Natural killer cell (primary cell): ENCODE data around the gene CD109. TPM values are rescaled to one million over a fixed set of nuclear protein-coding genes. Genes with fewer than 3 reads are reported as not detected.

Source experiments
- ATAC-seq, 3 donors: fragments of 150-1000 bp in 2 of 3; fragments of 200-7000 bp in 1 of 3; cut with Tn5 transposase; 1 replicate in 1 of 3; 2 replicates in 2 of 3; pipeline ENCODE4 v1.10.0; 2021; ENCODE audit warnings: mild to moderate bottlenecking in 2 of 3, moderate library complexity in 2 of 3
- DNase-seq, 2 donors: peaks; one replicate each; pipeline versions ENCODE4 v3.0.0 to v3.0.0-alpha.2; 2013 to 2021; ENCODE audit warnings: mixed read lengths in 1 of 2
- H3K27ac ChIP-seq: one replicate; pipeline ENCODE4 v1.5.1; 2013; ENCODE audit warnings: mild to moderate bottlenecking, low read length
- H3K27me3 ChIP-seq: one replicate; pipeline ENCODE4 v1.6.1; 2013; ENCODE audit warnings: low read length; ENCODE audit not compliant: control insufficient read depth, insufficient read depth
- H3K36me3 ChIP-seq: one replicate; pipeline ENCODE4 v1.6.1; 2013; ENCODE audit warnings: low read length; ENCODE audit not compliant: control insufficient read depth, insufficient read depth
- H3K4me1 ChIP-seq: one replicate; pipeline ENCODE4 v1.6.1; 2013; ENCODE audit warnings: low read length; ENCODE audit not compliant: control insufficient read depth, insufficient read depth
- H3K4me3 ChIP-seq: one replicate; pipeline ENCODE4 v1.5.1; 2013; ENCODE audit warnings: low read length
- H3K9me3 ChIP-seq: one replicate; pipeline ENCODE4 v1.6.1; 2013; ENCODE audit warnings: low read length; ENCODE audit not compliant: control insufficient read depth, insufficient read depth
- H3K27ac Mint-ChIP-seq, 2 donors: one replicate each; pipeline ENCODE4 v1.8.0; 2022; ENCODE audit warnings: mild to moderate bottlenecking in 2 of 2, mixed read lengths in 2 of 2, moderate library complexity in 1 of 2
- H3K27me3 Mint-ChIP-seq, 2 donors: one replicate each; pipeline ENCODE4 v1.8.0; 2022; ENCODE audit warnings: low read depth in 2 of 2, mixed read lengths in 2 of 2
- H3K36me3 Mint-ChIP-seq: one replicate; pipeline ENCODE4 v1.8.0; 2022; ENCODE audit warnings: mixed read lengths
- H3K4me1 Mint-ChIP-seq, 2 donors: one replicate each; pipeline ENCODE4 v1.8.0; 2022; ENCODE audit warnings: mixed read lengths in 2 of 2
- H3K4me3 Mint-ChIP-seq: one replicate; pipeline ENCODE4 v1.8.0; 2022; ENCODE audit warnings: mild to moderate bottlenecking, moderate library complexity, mixed read lengths
- H3K9me3 Mint-ChIP-seq, 2 donors: one replicate each; pipeline ENCODE4 v1.8.0; 2022; ENCODE audit warnings: mixed read lengths in 2 of 2
- CTCF ChIP-seq: fragments of 200-600 bp; IDR thresholded peaks from one replicate; pipeline ENCODE4 v1.8.0; 2022; ENCODE audit warnings: antibody characterized with exemption
- WGBS: methylation state at CpG from one replicate; pipeline ENCODE4 v1.1.7; 2013; ENCODE audit warnings: missing lambda C conversion rate; ENCODE audit not compliant: insufficient coverage; 5-methylcytosine and 5-hydroxymethylcytosine counted together
- intact Hi-C: fragments of 100-400 bp; cut with micrococcal nuclease; formaldehyde crosslinking; loops from one replicate; pipeline ENCODE4 v1.14.2; 2022
- total RNA-seq, 4 donors: library from RNA; stranded (reverse); fragments of 120-200 nt in 1 of 4; gene quantifications; one replicate each; pipeline versions ENCODE4 v1.2.3 to v1.2.4, GENCODE V29; 2013 to 2022

Gene CD109
- total RNA-seq, 3 donors from 2014 or later (not counting 1 experiment from before 2014, with no cell fraction given): 0.24 to 0.88 (median 0.83) TPM

- Mint-ChIP-seq H3K9me3 (no peaks in the 10 kb centered on the region), H3K27ac (no peak overlapping the region), H3K4me1 (no peaks in the 10 kb centered on the region), H3K36me3 (no peaks in the 10 kb centered on the region), H3K4me3 (no peak overlapping the region), H3K27me3 (peaks cover 0 to 3% of the 10 kb centered on the region in 2 donors)
- Histone ChIP-seq H3K9me3 (no peaks in the 10 kb centered on the region), H3K36me3 (no peaks in the 10 kb centered on the region), H3K4me3 (no peak overlapping the region), H3K27me3 (no peaks in the 10 kb centered on the region), H3K4me1 (no peaks in the 10 kb centered on the region), H3K27ac (no peak overlapping the region)
- ATAC-seq: no peak
- DNase-seq: no peak
- intact Hi-C loops: no loop called here
- TF ChIP-seq CTCF: no peak
These were observed 83.9 kb downstream of the CD109 start for GRCh38 chr6:73779943-73780342.

DNA sequence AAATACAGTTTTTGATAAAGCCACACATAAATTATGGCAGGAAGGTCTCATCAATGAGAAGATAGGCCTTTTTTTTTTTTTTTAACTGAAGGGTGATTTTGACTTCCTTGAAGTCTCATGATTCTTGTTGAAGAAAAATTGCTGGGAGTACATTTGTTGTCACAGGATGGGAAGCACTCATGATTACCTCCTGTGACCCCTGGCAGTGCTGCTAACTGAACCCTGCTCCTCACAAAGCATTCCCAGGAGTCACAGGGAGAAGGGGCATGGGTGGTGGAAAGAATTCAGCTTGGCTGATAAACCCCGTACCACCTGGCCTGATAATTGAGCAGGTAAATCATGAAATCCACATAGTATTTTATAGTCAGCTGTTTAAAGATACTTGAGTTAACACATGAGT lies 86.9 kb downstream of the CD109 start:
- WGBS: 100% methylated on average over 1 of the region's 1 CpG
- DNase-seq: no peak
- H3K27me3 Mint-ChIP-seq: peaks cover 0 to 3% of the 10 kb centered on the region in 2 donors
- ATAC-seq: no peak
- Histone ChIP-seq H3K4me3 (no peak overlapping the region), H3K27ac (no peak overlapping the region), H3K36me3 (no peaks in the 10 kb centered on the region), H3K27me3 (no peaks in the 10 kb centered on the region), H3K4me1 (no peaks in the 10 kb centered on the region), H3K9me3 (no peaks in the 10 kb centered on the region)
- H3K4me1 Mint-ChIP-seq: no peaks in the 10 kb centered on the region
- intact Hi-C loops: no loop called here
- no peaks in the 10 kb centered on the region for H3K36me3 Mint-ChIP-seq
- H3K4me3 Mint-ChIP-seq: no peak overlapping the region
- no peak for TF ChIP-seq CTCF
- no peaks in the 10 kb centered on the region for H3K9me3 Mint-ChIP-seq
- no peak overlapping the region for H3K27ac Mint-ChIP-seq

DNA sequence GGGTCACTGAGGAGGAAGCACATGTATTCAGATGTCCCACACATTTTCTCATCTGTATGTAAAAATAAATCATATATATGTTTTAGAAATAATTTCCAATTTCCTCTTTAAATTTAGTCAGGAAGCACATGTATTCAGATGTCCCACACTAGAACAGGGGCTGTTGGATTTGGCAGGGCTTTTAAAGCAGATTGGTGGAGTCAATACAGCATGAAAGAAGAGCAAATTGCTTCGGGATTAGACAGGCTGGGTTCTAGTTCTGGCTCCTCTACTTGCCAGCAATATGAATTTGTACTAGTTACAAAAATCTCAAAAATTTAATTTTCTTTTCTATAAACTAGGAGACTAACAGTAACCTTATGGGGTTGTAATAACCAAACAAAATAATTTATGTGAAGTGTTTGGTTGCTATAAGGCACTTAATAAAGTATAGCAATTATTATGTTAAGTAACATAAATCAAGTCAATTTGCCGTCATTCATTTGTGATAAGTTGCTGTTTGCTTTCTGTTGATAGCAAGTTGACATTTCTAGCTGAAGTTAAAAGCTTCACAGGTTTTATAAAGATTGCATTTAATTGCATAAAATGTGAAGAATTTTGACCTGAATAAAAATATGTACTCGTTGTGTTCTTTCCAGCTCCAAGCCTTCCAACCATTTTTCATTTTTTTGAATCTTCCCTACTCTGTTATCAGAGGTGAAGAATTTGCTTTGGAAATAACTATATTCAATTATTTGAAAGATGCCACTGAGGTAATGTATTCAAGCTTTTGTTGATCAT lies 88.9 kb downstream of the CD109 start:
- Histone ChIP-seq H3K36me3 (no peaks in the 10 kb centered on the region), H3K4me3 (no peak overlapping the region), H3K9me3 (no peaks in the 10 kb centered on the region), H3K4me1 (no peaks in the 10 kb centered on the region), H3K27ac (no peak overlapping the region), H3K27me3 (no peaks in the 10 kb centered on the region)
- intact Hi-C loops: no loop called here
- TF ChIP-seq CTCF: no peak
- Mint-ChIP-seq H3K27ac (no peak overlapping the region), H3K4me3 (no peak overlapping the region), H3K4me1 (no peaks in the 10 kb centered on the region), H3K27me3 (peaks cover 0 to 3% of the 10 kb centered on the region in 2 donors), H3K9me3 (no peaks in the 10 kb centered on the region), H3K36me3 (no peaks in the 10 kb centered on the region)
- WGBS: 95% methylated on average over 2 of the region's 3 CpGs
- ATAC-seq: no peak
- no peak for DNase-seq

DNA sequence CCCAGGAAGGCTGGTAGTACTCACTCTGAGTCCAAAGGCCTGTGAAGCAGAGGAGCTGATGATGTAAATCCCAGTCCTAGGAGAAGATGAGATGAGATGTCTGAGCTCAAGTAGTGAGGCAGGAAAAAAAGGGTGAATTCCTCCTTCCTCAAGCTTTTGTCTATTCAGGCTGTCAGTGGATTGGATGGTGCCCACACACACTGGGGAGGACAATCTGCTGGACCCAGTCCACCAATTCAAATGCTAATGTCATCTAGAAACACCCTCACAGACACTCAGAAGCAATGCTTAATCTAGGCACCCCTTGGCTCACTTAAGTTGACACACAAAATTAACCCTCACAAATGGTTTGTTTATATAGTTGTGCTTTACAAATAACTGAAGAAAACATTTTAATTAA lies 94.6 kb downstream of the CD109 start:
- DNase-seq: no peak
- Mint-ChIP-seq H3K4me1 (no peaks in the 10 kb centered on the region), H3K9me3 (no peaks in the 10 kb centered on the region), H3K36me3 (no peaks in the 10 kb centered on the region), H3K27me3 (no peaks in the 10 kb centered on the region), H3K4me3 (no peak overlapping the region), H3K27ac (no peak overlapping the region)
- intact Hi-C loops: no loop called here
- Histone ChIP-seq H3K4me3 (no peak overlapping the region), H3K27ac (no peak overlapping the region), H3K27me3 (no peaks in the 10 kb centered on the region), H3K36me3 (no peaks in the 10 kb centered on the region), H3K4me1 (no peaks in the 10 kb centered on the region), H3K9me3 (no peaks in the 10 kb centered on the region)
- no peak for TF ChIP-seq CTCF
- ATAC-seq: no peak
